OCI-LY1 (cell line): ENCODE measurements around the gene CPSF3.

ENCODE experiments used
- H2AFZ ChIP-seq: fragments of 200-600 bp; sonication (generic), shearing (Covaris generic); 2 replicates; pipeline ENCODE4 v1.6.0; 2014; ENCODE audit warnings: antibody characterized with exemption, mild to moderate bottlenecking, low read length
- H3F3A ChIP-seq: fragments of 200-600 bp; sonication (generic), shearing (Covaris generic); 2 replicates; pipeline ENCODE4 v1.6.0; 2014; ENCODE audit warnings: mild to moderate bottlenecking, antibody characterized with exemption, low read length, moderate library complexity; ENCODE audit not compliant: insufficient read depth
- H3K27ac ChIP-seq: fragments of 200-600 bp; sonication (generic); 2 replicates; pipeline ENCODE4 v1.5.1; 2014; ENCODE audit warnings: low read length, mixed run types, mild to moderate bottlenecking, low read depth; ENCODE audit not compliant: poor library complexity, severe bottlenecking
- H3K27me3 ChIP-seq: fragments of 200-600 bp; sonication (generic); 2 replicates; pipeline ENCODE4 v1.6.0; 2014; ENCODE audit warnings: antibody characterized with exemption, mild to moderate bottlenecking, low read length, moderate library complexity; ENCODE audit not compliant: insufficient read depth
- H3K36me3 ChIP-seq: fragments of 200-600 bp; sonication (generic); 2 replicates; pipeline ENCODE4 v1.6.1; 2014; ENCODE audit warnings: mild to moderate bottlenecking, antibody characterized with exemption, low read length, moderate library complexity, mixed read lengths; ENCODE audit not compliant: insufficient read depth
- H3K4me1 ChIP-seq: fragments of 200-600 bp; sonication (generic); 2 replicates; pipeline ENCODE4 v1.5.1; 2014; ENCODE audit warnings: mild to moderate bottlenecking, low read length, moderate library complexity; ENCODE audit not compliant: insufficient read depth, severe bottlenecking
- H3K4me2 ChIP-seq: fragments of 200-600 bp; sonication (generic), shearing (Covaris generic); 2 replicates; pipeline ENCODE4 v1.6.1; 2014; ENCODE audit warnings: low read length
- H3K4me3 ChIP-seq: fragments of 200-600 bp; sonication (generic); 2 replicates; pipeline ENCODE4 v1.5.1; 2014; ENCODE audit warnings: low read length, low read depth, mild to moderate bottlenecking, mixed read lengths; ENCODE audit not compliant: poor library complexity, severe bottlenecking
- H3K79me2 ChIP-seq: fragments of 200-600 bp; shearing (Covaris generic); 2 replicates; pipeline ENCODE4 v1.6.1; 2016; ENCODE audit warnings: mixed run types, low read length, mixed read lengths; ENCODE audit not compliant: insufficient read depth
- H3K9ac ChIP-seq: fragments of 200-600 bp; sonication (generic), shearing (Covaris generic); 2 replicates; pipeline ENCODE4 v1.6.1; 2014; ENCODE audit warnings: mild to moderate bottlenecking, low read length, mixed read lengths
- H3K9me2 ChIP-seq: fragments of 200-600 bp; sonication (generic), shearing (Covaris generic); 2 replicates; pipeline ENCODE4 v1.6.1; 2014; ENCODE audit warnings: low read depth, mild to moderate bottlenecking, low read length, mixed read lengths
- H3K9me3 ChIP-seq: fragments of 200-600 bp; shearing (Covaris generic); 2 replicates; pipeline ENCODE4 v1.6.1; 2014; ENCODE audit warnings: low read length, mixed read lengths
- H4K20me1 ChIP-seq: fragments of 200-600 bp; sonication (generic), shearing (Covaris generic); 2 replicates; pipeline ENCODE4 v1.6.0; 2016; ENCODE audit warnings: mild to moderate bottlenecking, low read length; ENCODE audit not compliant: insufficient read depth
- CTCF ChIP-seq: fragments of 200-600 bp; sonication (generic), shearing (Covaris generic); IDR thresholded peaks from 2 replicates; pipeline ENCODE4 v1.5.1; 2017; ENCODE audit warnings: mild to moderate bottlenecking, antibody characterized with exemption, low read length, moderate library complexity, mixed read lengths
- EZH2 ChIP-seq: fragments of 200-600 bp; sonication (generic), shearing (Covaris generic); IDR thresholded peaks from 2 replicates; pipeline ENCODE4 v1.8.0; 2017; ENCODE audit warnings: borderline replicate concordance, mixed run types, mild to moderate bottlenecking, antibody characterized with exemption, low read length, moderate library complexity, mixed read lengths

CPSF3 gene

GRCh38 chr2:9493478-9493877, 70.0 kb downstream of the CPSF3 start:
- peaks cover 94% of the 10 kb centered on the region for H3K36me3 ChIP-seq
- H3K4me1 ChIP-seq: no peaks in the 10 kb centered on the region
- H3K27me3 ChIP-seq: no peaks in the 10 kb centered on the region
- H3K4me3 ChIP-seq: no peak overlapping the region
- no peaks in the 10 kb centered on the region for H4K20me1 ChIP-seq
- no peaks in the 10 kb centered on the region for H3K9me3 ChIP-seq
- H3F3A ChIP-seq: no peaks in the 10 kb centered on the region
- H3K9ac ChIP-seq: no peak overlapping the region
- TF ChIP-seq CTCF (no peak), EZH2 (no peak)
- no peak overlapping the region for H3K27ac ChIP-seq
- no peak overlapping the region for H2AFZ ChIP-seq
- no peaks in the 10 kb centered on the region for H3K79me2 ChIP-seq
- H3K9me2 ChIP-seq: no peaks in the 10 kb centered on the region
- H3K4me2 ChIP-seq: no peak overlapping the region

GRCh38 chr2:9494081-9494480, 70.6 kb downstream of the CPSF3 start:
- no peak overlapping the region for H3K4me2 ChIP-seq
- H3K4me3 ChIP-seq: no peak overlapping the region
- H3K9me3 ChIP-seq: no peaks in the 10 kb centered on the region
- H3K9ac ChIP-seq: no peak overlapping the region
- H4K20me1 ChIP-seq: no peaks in the 10 kb centered on the region
- no peaks in the 10 kb centered on the region for H3K79me2 ChIP-seq
- no peak overlapping the region for H2AFZ ChIP-seq
- no peaks in the 10 kb centered on the region for H3F3A ChIP-seq
- no peaks in the 10 kb centered on the region for H3K9me2 ChIP-seq
- peaks cover 94% of the 10 kb centered on the region for H3K36me3 ChIP-seq
- TF ChIP-seq EZH2 (no peak), CTCF (no peak)
- no peak overlapping the region for H3K27ac ChIP-seq
- no peaks in the 10 kb centered on the region for H3K27me3 ChIP-seq
- H3K4me1 ChIP-seq: no peaks in the 10 kb centered on the region

GRCh38 chr2:9497017-9497416, 73.6 kb downstream of the CPSF3 start:
- no peaks in the 10 kb centered on the region for H3K79me2 ChIP-seq
- H3K9ac ChIP-seq: no peak overlapping the region
- no peaks in the 10 kb centered on the region for H3K27me3 ChIP-seq
- no peaks in the 10 kb centered on the region for H3F3A ChIP-seq
- H3K4me3 ChIP-seq: no peak overlapping the region
- H3K36me3 ChIP-seq: peaks cover 93% of the 10 kb centered on the region
- no peaks in the 10 kb centered on the region for H4K20me1 ChIP-seq
- no peak overlapping the region for H3K27ac ChIP-seq
- H3K4me1 ChIP-seq: no peaks in the 10 kb centered on the region
- H3K4me2 ChIP-seq: no peak overlapping the region
- no peaks in the 10 kb centered on the region for H3K9me3 ChIP-seq
- H2AFZ ChIP-seq: no peak overlapping the region
- no peaks in the 10 kb centered on the region for H3K9me2 ChIP-seq
- no peak for TF ChIP-seq CTCF
- no peak for TF ChIP-seq EZH2
